Measurements from ENCODE around the gene LRRC63. TPM values are rescaled to one million over a fixed set of nuclear protein-coding genes. Genes with fewer than 3 reads are reported as not detected.

Gene LRRC63
- total and polyA plus RNA-seq, 12 donors, result 0.12 to 0.15 TPM; not detected in 10

- no peaks in the 10 kb centered on the region for H3K4me1 ChIP-seq
- peaks cover 0 to 43% (median 16%) of the 10 kb centered on the region in 11 donors for H3K9me3 ChIP-seq
- no peaks in the 10 kb centered on the region for H3K36me3 ChIP-seq
- H3K4me3 ChIP-seq, result no peak overlapping the region
- no peak overlapping the region for H3K27ac ChIP-seq
- ATAC-seq, result no peak
- intact Hi-C loops (cut with DNase I), result no loop called here
- H3K27me3 ChIP-seq, result no peaks in the 10 kb centered on the region
- 84 to 91% methylated on average over 1 of the region's 1 CpG for WGBS, 2 donors
- DNase-seq, result no peak
- no peak for TF ChIP-seq CTCF (IDR thresholded peaks at IDR 0.05)
Observed at GRCh38 chr13:46235286-46235685, 23.6 kb downstream of the LRRC63 start.

- no peaks in the 10 kb centered on the region for H3K9me3 ChIP-seq
- no peaks in the 10 kb centered on the region for H3K4me1 ChIP-seq
- ATAC-seq, result no peak
- H3K36me3 ChIP-seq, result no peaks in the 10 kb centered on the region
- H3K27me3 ChIP-seq, result peaks cover 0 to 4% (median 0%) of the 10 kb centered on the region in 7 donors
- no peak overlapping the region for H3K27ac ChIP-seq
- no peak for DNase-seq
- intact Hi-C loops (cut with DNase I), result no loop called here
- 85 to 100% methylated on average over 1 of the region's 1 CpG for WGBS, 2 donors
- H3K4me3 ChIP-seq, result no peak overlapping the region
- no peak for TF ChIP-seq CTCF (IDR thresholded peaks at IDR 0.05)
Observed at GRCh38 chr13:46265292-46265691, 53.6 kb downstream of the LRRC63 start.

DNA sequence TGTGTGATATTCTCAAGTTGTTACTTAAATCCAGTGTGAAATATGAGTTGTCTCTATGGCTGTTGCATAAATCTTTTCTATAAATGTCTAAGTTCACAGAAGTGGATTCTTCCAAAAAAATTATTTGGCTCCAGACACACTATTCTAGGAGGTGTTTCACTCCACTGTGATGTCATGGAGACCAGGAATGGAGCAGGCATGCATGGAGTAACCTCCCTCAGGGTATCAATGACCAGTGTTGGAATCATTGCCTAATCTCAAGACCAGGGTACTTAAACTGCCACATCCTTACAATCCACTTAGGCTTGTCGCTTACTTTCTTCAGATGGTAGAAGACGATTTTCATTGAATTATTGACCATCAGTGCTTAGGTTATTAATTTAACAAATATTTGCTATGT is 55.4 kb downstream of the LRRC63 start:
- Histone ChIP-seq H3K9me3 (no peaks in the 10 kb centered on the region), H3K36me3 (no peaks in the 10 kb centered on the region), H3K27ac (no peak overlapping the region), H3K4me1 (no peaks in the 10 kb centered on the region), H3K4me3 (no peak overlapping the region), H3K27me3 (peaks cover 0 to 4% (median 0%) of the 10 kb centered on the region in 7 donors)
- intact Hi-C loops (cut with DNase I), result no loop called here
- ATAC-seq, result no peak
- DNase-seq, result no peak
- TF ChIP-seq CTCF (IDR thresholded peaks at IDR 0.05), result no peak
- 83 to 84% methylated on average over 2 of the region's 2 CpGs for WGBS, 2 donors

- 76 to 77% methylated on average over 6 of the region's 6 CpGs for WGBS, 2 donors
- no peaks in the 10 kb centered on the region for H3K9me3 ChIP-seq
- no peak overlapping the region for H3K4me3 ChIP-seq
- no peaks in the 10 kb centered on the region for H3K36me3 ChIP-seq
- H3K27me3 ChIP-seq, result peaks cover 0 to 4% (median 0%) of the 10 kb centered on the region in 7 donors
- H3K27ac ChIP-seq, result no peak overlapping the region
- TF ChIP-seq CTCF (IDR thresholded peaks at IDR 0.05), result no peak
- DNase-seq (no peak), ATAC-seq (no peak)
- intact Hi-C loops (cut with DNase I), result no loop called here
- no peaks in the 10 kb centered on the region for H3K4me1 ChIP-seq
Observed at GRCh38 chr13:46270416-46270815, 58.7 kb downstream of the LRRC63 start.
